Measurements from ENCODE around the gene SSC5D. TPM values are rescaled to one million over a fixed set of nuclear protein-coding genes. Genes with fewer than 3 reads are reported as not detected.
A peak's percentile ranks its signal among the peaks of the same experiment; 100 is the strongest.

The SSC5D gene
- polyA plus RNA-seq, 2 donors = 0.92 to 1.0 TPM

DNA sequence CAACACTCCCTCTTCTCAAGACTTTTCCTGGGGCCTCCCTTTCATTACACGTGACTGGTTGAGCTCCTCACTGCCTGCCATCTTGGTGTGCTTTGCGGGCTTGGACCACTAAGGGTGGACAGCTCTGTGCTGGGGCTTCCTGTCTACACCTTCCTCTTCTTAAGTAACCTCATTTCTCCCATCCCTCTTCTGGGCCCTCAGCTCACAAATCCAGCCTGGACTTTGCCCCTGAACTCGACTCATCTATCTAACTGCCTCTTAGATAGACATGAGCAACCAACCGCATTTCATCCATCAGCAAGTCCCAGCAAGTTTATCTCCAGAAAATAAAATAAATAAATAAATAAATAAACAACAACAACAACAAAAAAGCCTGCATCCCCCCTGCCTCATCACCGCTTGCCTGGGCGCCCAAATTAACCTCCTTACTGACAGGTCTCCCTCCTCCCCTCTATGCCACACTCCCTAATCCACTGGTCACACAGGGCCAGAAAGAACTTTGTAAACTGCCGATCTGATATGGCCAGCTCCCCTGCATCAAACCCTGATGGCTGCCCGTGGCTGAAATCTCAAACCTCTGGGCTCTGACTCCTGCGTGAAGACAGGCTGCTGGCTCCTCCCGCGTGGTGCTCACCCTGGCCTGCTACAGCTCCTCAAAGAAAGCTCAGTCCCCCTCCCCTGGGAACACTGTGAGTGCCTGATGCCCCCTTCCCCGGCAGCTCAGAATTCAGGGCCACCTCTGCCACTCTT lies 34.5 kb upstream of the SSC5D start:
- Histone ChIP-seq H3K27me3 (ENCODE audit: control insufficient read depth in 1 of 2, insufficient read depth in 2 of 2, low read length in 2 of 2) (peaks cover 0 to 6% of the 10 kb centered on the region in 2 donors), H3K4me1 (ENCODE audit: control insufficient read depth in 2 of 2, insufficient read depth in 2 of 2, low read length in 1 of 2) (peaks cover 3 to 5% of the 10 kb centered on the region in 2 donors)
- WGBS, 2 donors = 89 to 90% methylated on average over 12 of the region's 12 CpGs

GRCh38 chr19:55454787-55455243 lies 33.4 kb upstream of the SSC5D start:
- Histone ChIP-seq H3K27ac (ENCODE audit: low read depth in 2 of 2, low read length in 1 of 2) (no peak overlapping the region), H3K4me3 (ENCODE audit: low read depth in 1 of 2, low read length in 2 of 2) (no peak overlapping the region), H3K36me3 (ENCODE audit: control insufficient read depth in 2 of 2, insufficient read depth in 2 of 2, low read length in 1 of 2) (peaks cover 0 to 10% of the 10 kb centered on the region in 2 donors), H3K27me3 (ENCODE audit: control insufficient read depth in 1 of 2, insufficient read depth in 2 of 2, low read length in 2 of 2) (peaks cover 0 to under 1% of the 10 kb centered on the region in 2 donors), H3K9me3 (ENCODE audit: control insufficient read depth in 2 of 2, insufficient read depth in 1 of 2, low read depth in 1 of 2, low read length in 1 of 2) (no peaks in the 10 kb centered on the region), H3K4me1 (ENCODE audit: control insufficient read depth in 2 of 2, insufficient read depth in 2 of 2, low read length in 1 of 2) (peaks cover 7% of the 10 kb centered on the region in 2 donors)
- WGBS, 2 donors = 73 to 78% methylated on average over 14 of the region's 14 CpGs

More for the DNA sequence above, 34.5 kb upstream of the SSC5D start:
- Histone ChIP-seq H3K9me3 (ENCODE audit: control insufficient read depth in 2 of 2, insufficient read depth in 1 of 2, low read depth in 1 of 2, low read length in 1 of 2) (peaks cover 0 to 6% of the 10 kb centered on the region in 2 donors), H3K4me3 (ENCODE audit: low read depth in 1 of 2, low read length in 2 of 2) (no peak overlapping the region), H3K27ac (ENCODE audit: low read depth in 2 of 2, low read length in 1 of 2) (no peak overlapping the region), H3K36me3 (ENCODE audit: control insufficient read depth in 2 of 2, insufficient read depth in 2 of 2, low read length in 1 of 2) (peaks cover 0 to 10% of the 10 kb centered on the region in 2 donors)

GRCh38 chr19:55455576-55456235 lies 32.5 kb upstream of the SSC5D start:
- no peaks in the 10 kb centered on the region for H3K27me3 ChIP-seq (ENCODE audit: control insufficient read depth in 1 of 2, insufficient read depth in 2 of 2, low read length in 2 of 2)
- no peaks in the 10 kb centered on the region for H3K9me3 ChIP-seq (ENCODE audit: control insufficient read depth in 2 of 2, insufficient read depth in 1 of 2, low read depth in 1 of 2, low read length in 1 of 2)
- peaks cover 0 to 10% of the 10 kb centered on the region in 2 donors for H3K36me3 ChIP-seq (ENCODE audit: control insufficient read depth in 2 of 2, insufficient read depth in 2 of 2, low read length in 1 of 2)
- no peak overlapping the region for H3K27ac ChIP-seq (ENCODE audit: low read depth in 2 of 2, low read length in 1 of 2)
- peaks cover 7% of the 10 kb centered on the region in 2 donors for H3K4me1 ChIP-seq (ENCODE audit: control insufficient read depth in 2 of 2, insufficient read depth in 2 of 2, low read length in 1 of 2)
- WGBS, 2 donors = 90 to 92% methylated on average over 11 of the region's 11 CpGs
- H3K4me3 ChIP-seq (ENCODE audit: low read depth in 1 of 2, low read length in 2 of 2) = no peak overlapping the region

- H3K27ac ChIP-seq (ENCODE audit: low read depth in 2 of 2, low read length in 1 of 2) = no peak overlapping the region
- H3K4me1 ChIP-seq (ENCODE audit: control insufficient read depth in 2 of 2, insufficient read depth in 2 of 2, low read length in 1 of 2) = peaks cover 7% of the 10 kb centered on the region in 2 donors
- no peaks in the 10 kb centered on the region for H3K27me3 ChIP-seq (ENCODE audit: control insufficient read depth in 1 of 2, insufficient read depth in 2 of 2, low read length in 2 of 2)
- H3K9me3 ChIP-seq (ENCODE audit: control insufficient read depth in 2 of 2, insufficient read depth in 1 of 2, low read depth in 1 of 2, low read length in 1 of 2) = no peaks in the 10 kb centered on the region
- WGBS, 2 donors = 82 to 88% methylated on average over 8 to 14 of the region's 14 CpGs
- H3K4me3 ChIP-seq (ENCODE audit: low read depth in 1 of 2, low read length in 2 of 2) = no peak overlapping the region
- peaks cover 0 to 10% of the 10 kb centered on the region in 2 donors for H3K36me3 ChIP-seq (ENCODE audit: control insufficient read depth in 2 of 2, insufficient read depth in 2 of 2, low read length in 1 of 2)
These were observed 31.9 kb upstream of the SSC5D start for GRCh38 chr19:55456347-55456746.

GRCh38 chr19:55457683-55458457 lies 30.4 kb upstream of the SSC5D start:
- Histone ChIP-seq H3K27ac (ENCODE audit: low read depth in 2 of 2, low read length in 1 of 2) (no peak overlapping the region), H3K27me3 (ENCODE audit: control insufficient read depth in 1 of 2, insufficient read depth in 2 of 2, low read length in 2 of 2) (no peaks in the 10 kb centered on the region), H3K4me1 (ENCODE audit: control insufficient read depth in 2 of 2, insufficient read depth in 2 of 2, low read length in 1 of 2) (peaks cover 2 to 6% of the 10 kb centered on the region in 2 donors), H3K9me3 (ENCODE audit: control insufficient read depth in 2 of 2, insufficient read depth in 1 of 2, low read depth in 1 of 2, low read length in 1 of 2) (no peaks in the 10 kb centered on the region), H3K36me3 (ENCODE audit: control insufficient read depth in 2 of 2, insufficient read depth in 2 of 2, low read length in 1 of 2) (peaks cover 0 to 10% of the 10 kb centered on the region in 2 donors), H3K4me3 (ENCODE audit: low read depth in 1 of 2, low read length in 2 of 2) (no peak overlapping the region)
- 80 to 84% methylated on average over 16 of the region's 16 CpGs for WGBS, 2 donors

GRCh38 chr19:55459551-55459949 lies 28.7 kb upstream of the SSC5D start:
- Histone ChIP-seq H3K27me3 (ENCODE audit: control insufficient read depth in 1 of 2, insufficient read depth in 2 of 2, low read length in 2 of 2) (no peaks in the 10 kb centered on the region), H3K4me1 (ENCODE audit: control insufficient read depth in 2 of 2, insufficient read depth in 2 of 2, low read length in 1 of 2) (peaks cover 2 to 6% of the 10 kb centered on the region in 2 donors), H3K27ac (ENCODE audit: low read depth in 2 of 2, low read length in 1 of 2) (no peak overlapping the region), H3K9me3 (ENCODE audit: control insufficient read depth in 2 of 2, insufficient read depth in 1 of 2, low read depth in 1 of 2, low read length in 1 of 2) (no peaks in the 10 kb centered on the region), H3K36me3 (ENCODE audit: control insufficient read depth in 2 of 2, insufficient read depth in 2 of 2, low read length in 1 of 2) (peaks cover 0 to 6% of the 10 kb centered on the region in 2 donors), H3K4me3 (ENCODE audit: low read depth in 1 of 2, low read length in 2 of 2) (no peak overlapping the region)
- WGBS, 2 donors = 61 to 71% methylated on average over 8 of the region's 8 CpGs

GRCh38 chr19:55459950-55460657 lies 28.1 kb upstream of the SSC5D start:
- Histone ChIP-seq H3K9me3 (ENCODE audit: control insufficient read depth in 2 of 2, insufficient read depth in 1 of 2, low read depth in 1 of 2, low read length in 1 of 2) (no peaks in the 10 kb centered on the region), H3K4me1 (ENCODE audit: control insufficient read depth in 2 of 2, insufficient read depth in 2 of 2, low read length in 1 of 2) (peaks cover 2 to 6% of the 10 kb centered on the region in 2 donors), H3K27me3 (ENCODE audit: control insufficient read depth in 1 of 2, insufficient read depth in 2 of 2, low read length in 2 of 2) (no peaks in the 10 kb centered on the region), H3K4me3 (ENCODE audit: low read depth in 1 of 2, low read length in 2 of 2) (no peak overlapping the region), H3K27ac (ENCODE audit: low read depth in 2 of 2, low read length in 1 of 2) (no peak overlapping the region), H3K36me3 (ENCODE audit: control insufficient read depth in 2 of 2, insufficient read depth in 2 of 2, low read length in 1 of 2) (peaks cover 0 to 6% of the 10 kb centered on the region in 2 donors)
- WGBS, 2 donors = 28 to 29% methylated on average over 16 of the region's 16 CpGs

DNA sequence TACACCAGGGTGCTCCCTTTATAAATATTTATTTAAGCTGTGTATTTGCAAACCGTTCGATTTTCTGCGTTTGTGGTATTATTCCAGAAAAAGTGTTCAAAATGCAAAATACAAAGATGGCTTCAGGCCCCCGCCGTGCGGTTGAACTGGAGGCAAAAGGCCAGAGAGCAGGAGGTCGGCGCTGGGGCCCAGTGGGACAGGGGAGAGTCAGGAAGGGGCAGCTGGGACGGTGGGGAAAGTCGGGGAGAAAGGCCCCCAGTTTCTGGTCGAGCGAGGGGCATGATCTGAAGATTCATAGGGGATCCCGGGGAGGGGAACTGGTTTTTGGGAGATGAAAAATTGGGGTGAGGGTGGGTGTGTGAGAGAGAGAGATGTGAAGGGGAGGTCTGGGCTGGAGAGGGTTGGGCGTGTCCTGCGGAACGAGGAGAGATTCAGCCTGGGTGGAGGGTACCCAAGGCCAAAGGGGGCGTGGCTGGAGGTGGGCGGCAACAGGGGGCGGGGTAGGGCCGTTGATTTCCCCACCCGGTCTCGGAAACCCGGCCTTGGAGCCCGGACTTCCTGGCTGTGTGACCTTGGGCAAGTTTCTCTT lies 27.5 kb upstream of the SSC5D start:
- H3K9me3 ChIP-seq (ENCODE audit: control insufficient read depth in 2 of 2, insufficient read depth in 1 of 2, low read depth in 1 of 2, low read length in 1 of 2) = no peaks in the 10 kb centered on the region
- H3K4me1 ChIP-seq (ENCODE audit: control insufficient read depth in 2 of 2, insufficient read depth in 2 of 2, low read length in 1 of 2) = peaks cover 2 to 6% of the 10 kb centered on the region in 2 donors
- H3K36me3 ChIP-seq (ENCODE audit: control insufficient read depth in 2 of 2, insufficient read depth in 2 of 2, low read length in 1 of 2) = peaks cover 0 to 6% of the 10 kb centered on the region in 2 donors
- whole genome bisulfite sequencing, 2 donors = 6 to 7% methylated on average over 24 of the region's 24 CpGs
- peak overlapping the region; percentile 85 to 87 for H3K4me3 ChIP-seq (ENCODE audit: low read depth in 1 of 2, low read length in 2 of 2)
- no peaks in the 10 kb centered on the region for H3K27me3 ChIP-seq (ENCODE audit: control insufficient read depth in 1 of 2, insufficient read depth in 2 of 2, low read length in 2 of 2)
- H3K27ac ChIP-seq (ENCODE audit: low read depth in 2 of 2, low read length in 1 of 2) = peak overlapping the region; percentile 85 to 97
